MCF 10A (cell line): ENCODE results near the gene ASGR1. TPM values are rescaled to one million over a fixed set of nuclear protein-coding genes. Genes with fewer than 3 reads are reported as not detected.

ENCODE experiments used
- BruUV-seq: library from RNA; stranded (reverse); fragments of 400-500 nt; replicated peaks from 2 replicates; lab custom pipeline; 2021; lab: Mats Ljungman, UMichigan
- CTCF ChIA-PET: fragments of 300-600 bp; sonication (Branson Sonifier 250); formaldehyde crosslinking; extraction: SDS; loops from one replicate; lab custom pipeline; 2021; ENCODE audit warnings: antibody characterized with exemption, inconsistent platforms; lab: Yijun Ruan, JAX
- POLR2A ChIA-PET: fragments of 300-600, 350-650 bp; sonication (Branson Sonifier 250); formaldehyde crosslinking; extraction: SDS; loops from one replicate; lab custom pipeline; 2020; ENCODE audit warnings: antibody characterized with exemption, inconsistent platforms; lab: Yijun Ruan, JAX
- DNase-seq: peaks from one replicate; pipeline ENCODE4 v3.0.0-alpha.2; 2018; ENCODE audit not compliant: unreplicated experiment
- H3K27ac Mint-ChIP-seq: one replicate; pipeline ENCODE4 v1.8.0; 2022; ENCODE audit warnings: mild to moderate bottlenecking, low read depth, mixed read lengths; ENCODE audit not compliant: unreplicated experiment
- H3K27me3 Mint-ChIP-seq: one replicate; pipeline ENCODE4 v1.8.0; 2022; ENCODE audit warnings: mixed read lengths; ENCODE audit not compliant: insufficient read depth, unreplicated experiment
- H3K36me3 Mint-ChIP-seq: one replicate; pipeline ENCODE4 v1.8.0; 2022; ENCODE audit warnings: mild to moderate bottlenecking, moderate library complexity, mixed read lengths; ENCODE audit not compliant: insufficient read depth, unreplicated experiment
- H3K4me1 Mint-ChIP-seq: one replicate; pipeline ENCODE4 v1.8.0; 2022; ENCODE audit warnings: mixed read lengths; ENCODE audit not compliant: insufficient read depth, unreplicated experiment
- H3K4me3 Mint-ChIP-seq: one replicate; pipeline ENCODE4 v1.8.0; 2022; ENCODE audit warnings: mild to moderate bottlenecking, moderate library complexity, mixed read lengths; ENCODE audit not compliant: unreplicated experiment
- H3K9me3 Mint-ChIP-seq: one replicate; pipeline ENCODE4 v1.8.0; 2022; ENCODE audit warnings: mixed read lengths; ENCODE audit not compliant: unreplicated experiment
- intact Hi-C: fragments of 100-400 bp; cut with micrococcal nuclease; formaldehyde crosslinking; loops from 2 replicates; pipeline ENCODE4 v1.14.1; 2022
- total RNA-seq: library from RNA; stranded (reverse); gene quantifications from 2 replicates; pipeline ENCODE4 v1.2.3, GENCODE V29; 2022
- TF ChIP-seq, protein P1 (sequence below): fragments of 200-600 bp; IDR thresholded peaks from one replicate; pipeline ENCODE4 v1.8.0; 2022; ENCODE audit warnings: antibody characterized with exemption, mild to moderate bottlenecking; ENCODE audit not compliant: unreplicated experiment

ASGR1 gene
- total RNA-seq, 1 experiment from 2014 or later, result 0.37 TPM

DNA sequence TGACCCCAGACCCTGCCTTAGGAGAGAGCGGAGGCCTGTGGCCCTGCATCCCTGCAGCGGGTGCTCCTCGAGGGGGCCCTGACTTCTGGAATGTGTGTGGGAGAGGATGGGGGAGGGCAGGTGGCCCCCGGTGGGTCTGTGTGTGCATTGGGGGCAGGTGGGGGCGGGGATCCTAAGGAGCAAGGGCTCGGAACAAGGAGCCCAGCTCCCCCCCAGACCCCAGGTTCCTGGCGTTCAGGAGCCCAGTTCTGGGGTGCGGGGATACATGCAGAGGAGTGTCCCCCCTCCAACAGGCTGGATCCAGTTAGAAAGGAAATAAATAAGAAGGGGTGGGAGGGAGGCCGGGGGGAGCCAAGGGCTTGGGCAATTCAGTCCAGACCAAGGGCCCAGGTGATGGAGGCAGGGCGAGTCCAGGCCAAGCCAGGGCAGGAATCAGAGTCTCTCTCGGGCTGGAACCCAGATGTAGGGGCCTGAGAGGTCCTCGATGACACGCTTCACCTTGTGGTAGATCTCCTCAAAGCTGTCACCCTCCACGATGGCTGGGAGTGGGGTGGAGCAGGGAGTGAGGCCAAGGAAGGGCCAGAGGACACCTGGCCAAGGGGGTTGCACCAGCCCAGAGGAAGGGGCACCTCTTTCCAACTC is 11.2 kb upstream of the ASGR1 start:
- Mint-ChIP-seq H3K4me1 (peaks cover 6% of the 10 kb centered on the region), H3K27ac (no peak overlapping the region), H3K9me3 (no peaks in the 10 kb centered on the region), H3K27me3 (no peaks in the 10 kb centered on the region), H3K36me3 (peaks cover 19% of the 10 kb centered on the region), H3K4me3 (no peak overlapping the region)
- intact Hi-C loops, result no loop called here
- ChIA-PET CTCF (interaction anchor here (0.9 kb wide), 1 partner anchor 13 kb away, joined by 3 read pairs; no protein-coding TSS in a partner anchor), POLR2A (no interaction called here)
- no peak for DNase-seq
- BruUV-seq, result no TSS peak
- TF ChIP-seq, protein P1, sequence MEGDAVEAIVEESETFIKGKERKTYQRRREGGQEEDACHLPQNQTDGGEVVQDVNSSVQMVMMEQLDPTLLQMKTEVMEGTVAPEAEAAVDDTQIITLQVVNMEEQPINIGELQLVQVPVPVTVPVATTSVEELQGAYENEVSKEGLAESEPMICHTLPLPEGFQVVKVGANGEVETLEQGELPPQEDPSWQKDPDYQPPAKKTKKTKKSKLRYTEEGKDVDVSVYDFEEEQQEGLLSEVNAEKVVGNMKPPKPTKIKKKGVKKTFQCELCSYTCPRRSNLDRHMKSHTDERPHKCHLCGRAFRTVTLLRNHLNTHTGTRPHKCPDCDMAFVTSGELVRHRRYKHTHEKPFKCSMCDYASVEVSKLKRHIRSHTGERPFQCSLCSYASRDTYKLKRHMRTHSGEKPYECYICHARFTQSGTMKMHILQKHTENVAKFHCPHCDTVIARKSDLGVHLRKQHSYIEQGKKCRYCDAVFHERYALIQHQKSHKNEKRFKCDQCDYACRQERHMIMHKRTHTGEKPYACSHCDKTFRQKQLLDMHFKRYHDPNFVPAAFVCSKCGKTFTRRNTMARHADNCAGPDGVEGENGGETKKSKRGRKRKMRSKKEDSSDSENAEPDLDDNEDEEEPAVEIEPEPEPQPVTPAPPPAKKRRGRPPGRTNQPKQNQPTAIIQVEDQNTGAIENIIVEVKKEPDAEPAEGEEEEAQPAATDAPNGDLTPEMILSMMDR, result no peak

DNA sequence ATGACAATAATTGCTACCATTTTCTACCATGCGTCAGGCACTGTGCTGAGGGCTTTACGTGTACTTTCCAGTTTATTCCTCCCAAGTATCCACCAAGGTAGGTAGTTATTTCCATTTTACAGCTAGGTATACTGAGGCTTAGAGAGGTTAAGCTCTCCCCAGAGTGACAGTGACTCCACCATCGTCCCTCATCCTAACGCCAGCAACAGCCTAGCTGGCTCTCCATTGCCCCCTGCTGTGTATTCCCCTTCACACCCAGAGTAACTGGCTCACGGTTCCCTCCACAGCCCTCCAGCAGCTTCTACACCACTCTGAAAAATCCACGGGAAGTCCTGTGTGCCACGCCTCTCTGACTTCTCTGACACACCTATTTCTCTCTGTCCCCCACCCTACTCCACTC is 7.1 kb upstream of the ASGR1 start:
- Mint-ChIP-seq H3K9me3 (no peaks in the 10 kb centered on the region), H3K4me1 (peaks cover 6% of the 10 kb centered on the region), H3K4me3 (no peak overlapping the region), H3K36me3 (peaks cover 13% of the 10 kb centered on the region), H3K27ac (no peak overlapping the region), H3K27me3 (no peaks in the 10 kb centered on the region)
- ChIA-PET CTCF (interaction anchor here (0.6 to 3.2 kb wide), 3 partner anchors 9 to 140 kb away, joined by 4 to 10 read pairs (median 7); no protein-coding TSS in a partner anchor), POLR2A (no interaction called here)
- intact Hi-C loops, result no loop called here
- no TSS peak for BruUV-seq
- DNase-seq, result no peak
- TF ChIP-seq, protein P1, result no peak

DNA sequence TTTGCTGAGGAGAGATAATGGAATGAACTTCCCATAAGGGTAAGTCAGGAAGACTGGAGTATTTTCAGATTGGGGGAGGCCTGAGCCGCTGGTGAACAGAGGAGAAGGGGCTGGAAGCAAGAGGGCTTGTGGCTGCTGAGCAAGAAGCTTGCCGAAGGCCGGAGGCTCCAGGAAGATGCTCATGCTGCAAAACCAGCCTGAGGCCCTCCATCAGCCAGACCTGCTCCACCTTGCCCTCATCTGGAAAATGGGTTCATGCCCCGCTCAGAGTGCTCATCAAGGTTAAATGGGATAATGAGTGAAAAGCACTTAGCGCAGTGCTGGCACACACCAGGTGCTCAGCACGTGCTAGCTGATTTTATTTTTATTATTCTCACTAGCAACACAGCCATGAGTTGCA is 5.5 kb upstream of the ASGR1 start:
- H3K4me1 Mint-ChIP-seq, result peaks cover 6% of the 10 kb centered on the region
- H3K4me3 Mint-ChIP-seq, result no peak overlapping the region
- no peaks in the 10 kb centered on the region for H3K27me3 Mint-ChIP-seq
- no peaks in the 10 kb centered on the region for H3K9me3 Mint-ChIP-seq
- intact Hi-C loops, result no loop called here
- peaks cover 9% of the 10 kb centered on the region for H3K36me3 Mint-ChIP-seq
- no TSS peak for BruUV-seq
- TF ChIP-seq, protein P1, result no peak
- no peak overlapping the region for H3K27ac Mint-ChIP-seq
- DNase-seq, result no peak
- CTCF ChIA-PET, result interaction anchor here (0.7 to 3.2 kb wide), 2 partner anchors 9 to 139 kb away, joined by 3 to 10 read pairs; no protein-coding TSS in a partner anchor
- POLR2A ChIA-PET, result no interaction called here

DNA sequence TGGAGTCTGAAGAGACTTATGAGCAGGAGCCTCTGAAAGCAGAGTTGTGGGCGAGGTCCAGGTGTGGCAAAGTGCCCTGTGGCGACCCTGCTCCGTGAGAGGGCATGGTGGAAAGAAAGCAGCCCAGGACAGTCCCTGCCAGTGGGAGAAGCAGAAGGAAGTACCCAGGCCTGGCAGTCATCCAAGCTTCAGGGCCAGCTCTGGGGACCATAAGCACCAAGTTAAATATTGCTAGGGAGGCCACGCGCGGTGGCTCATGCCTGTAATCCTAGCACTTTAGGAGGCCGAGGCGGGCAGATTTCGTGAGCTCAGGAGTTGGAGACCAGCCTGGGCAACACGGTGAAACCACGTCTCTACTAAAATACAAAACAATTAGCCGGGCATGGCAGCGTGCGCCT is 4.9 kb upstream of the ASGR1 start:
- BruUV-seq, result no TSS peak
- TF ChIP-seq, protein P1, result no peak
- no peak for DNase-seq
- Mint-ChIP-seq H3K9me3 (no peaks in the 10 kb centered on the region), H3K4me1 (peaks cover 6% of the 10 kb centered on the region), H3K36me3 (peaks cover 5% of the 10 kb centered on the region), H3K27ac (no peak overlapping the region), H3K4me3 (no peak overlapping the region), H3K27me3 (no peaks in the 10 kb centered on the region)
- CTCF ChIA-PET, result no interaction called here
- intact Hi-C loops, result no loop called here
- POLR2A ChIA-PET, result no interaction called here
